ENCODE measurements around the gene GOLGA7B.

GOLGA7B gene

DNA sequence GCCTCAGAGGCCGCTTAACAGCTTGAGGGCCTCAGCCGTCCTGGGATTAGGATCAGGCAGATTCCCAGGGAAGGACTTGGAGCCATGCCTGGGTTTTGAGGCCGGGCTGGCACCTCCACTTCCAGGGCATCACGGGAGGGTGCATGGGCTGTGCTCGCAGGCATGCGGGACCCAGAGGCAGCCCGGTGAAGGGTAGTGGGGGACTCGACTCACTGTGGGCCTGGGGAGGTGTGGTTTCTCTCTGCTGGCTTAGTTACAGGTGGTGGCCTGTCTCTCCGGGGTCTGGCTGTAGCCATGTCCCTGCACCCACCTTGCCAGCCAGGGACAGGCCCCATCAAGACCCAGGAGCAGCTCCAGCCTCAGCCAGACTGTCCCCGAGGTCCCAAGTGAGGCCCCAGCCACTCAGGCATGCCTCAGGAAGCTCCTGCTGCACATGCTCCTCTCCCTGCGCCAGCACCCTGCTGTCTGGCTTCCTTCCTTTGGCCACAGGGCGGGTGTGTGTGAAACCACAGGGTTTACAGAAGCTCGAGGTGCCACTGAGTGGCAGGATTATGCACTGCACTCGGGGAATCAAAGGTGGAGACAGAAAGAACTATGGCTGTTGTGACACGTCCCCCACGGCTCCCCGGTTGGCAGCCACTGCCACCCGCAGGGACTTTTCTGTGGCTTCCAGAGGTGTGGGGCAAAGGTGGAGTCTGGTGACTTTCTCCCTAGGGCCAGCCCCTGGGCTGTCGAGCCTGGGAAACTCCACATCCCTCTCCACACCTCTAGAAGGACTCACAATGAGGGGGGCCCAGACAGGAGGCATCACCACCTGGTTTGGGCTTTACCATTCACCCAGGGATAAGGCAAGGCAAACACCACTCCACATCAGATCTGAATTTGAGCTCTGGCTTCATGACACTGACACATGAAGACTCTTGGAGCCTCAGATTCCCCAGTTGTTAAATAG, 19.7 kb downstream of the GOLGA7B start:
- TF ChIP-seq GATA3 (IDR thresholded peaks at IDR 0.05; ENCODE audit: low read depth, low read length): no peak
- TF ChIP-seq GATA2 (IDR thresholded peaks at IDR 0.05; ENCODE audit: low read depth, low read length): peak; percentile 24; the same call in 1 of the 2 replicates

DNA sequence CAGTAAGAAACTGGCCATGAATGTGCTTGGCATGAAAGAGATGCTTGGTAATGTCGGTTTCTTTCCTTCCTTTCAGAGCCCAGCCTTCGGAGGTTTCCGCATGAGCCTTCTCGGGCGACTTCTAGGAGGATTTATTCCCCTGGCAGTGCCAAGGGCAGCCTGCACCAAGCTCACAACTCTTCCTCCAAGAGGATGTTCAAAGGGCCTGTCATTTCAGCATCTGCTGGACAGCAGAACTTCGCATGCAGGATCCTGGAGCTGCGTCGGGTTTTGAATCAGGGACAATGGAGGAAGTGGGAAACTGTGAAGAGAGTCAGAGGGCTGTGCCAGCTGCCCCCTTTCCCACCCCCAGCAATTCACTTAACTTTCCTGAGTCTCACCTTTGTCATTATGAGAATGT, 21.3 kb downstream of the GOLGA7B start:
- TF ChIP-seq GATA2 (IDR thresholded peaks at IDR 0.05; ENCODE audit: low read depth, low read length): no peak
- no peak for TF ChIP-seq GATA3 (IDR thresholded peaks at IDR 0.05; ENCODE audit: low read depth, low read length)

DNA sequence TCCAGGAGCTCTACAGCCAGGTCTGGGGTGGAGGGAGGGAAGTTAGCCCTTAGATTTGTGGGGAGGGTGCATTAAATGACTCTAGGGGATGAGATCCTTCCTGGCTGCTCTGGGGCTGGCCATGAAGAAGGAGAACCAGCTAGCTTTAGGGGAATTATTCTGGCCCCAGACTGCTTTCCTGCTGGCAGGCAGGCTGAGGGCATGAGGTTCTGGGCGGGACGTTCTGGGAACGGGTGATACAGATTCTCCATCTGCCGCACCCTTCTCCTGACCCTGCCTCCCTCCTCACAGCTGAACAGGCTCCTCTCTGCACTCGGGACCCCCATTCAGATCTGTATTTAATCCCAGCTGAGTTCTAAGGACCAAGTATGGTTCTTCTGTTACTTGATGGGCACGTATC, 23.9 kb downstream of the GOLGA7B start:
- no peak for TF ChIP-seq GATA3 (IDR thresholded peaks at IDR 0.05; ENCODE audit: low read depth, low read length)
- TF ChIP-seq GATA2 (IDR thresholded peaks at IDR 0.05; ENCODE audit: low read depth, low read length): no peak

DNA sequence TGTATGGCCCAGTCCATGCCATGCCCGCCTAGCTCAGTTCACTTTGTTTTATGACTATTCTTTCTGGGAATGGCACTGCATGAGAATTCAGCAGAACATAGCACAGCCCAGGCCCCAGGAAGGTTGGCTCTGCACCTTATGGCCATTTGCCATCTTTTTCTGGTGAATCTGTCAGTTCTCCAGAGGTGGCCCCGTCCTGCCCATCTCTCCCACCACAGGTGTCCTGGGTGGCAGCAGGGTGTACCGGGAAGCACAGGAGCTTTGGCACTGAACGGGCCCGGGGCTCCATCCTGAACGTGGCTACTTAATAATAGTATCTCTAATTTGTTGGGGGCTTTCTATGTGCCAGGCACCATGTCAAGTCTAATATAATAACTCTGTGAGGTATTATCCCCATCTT, 24.7 kb downstream of the GOLGA7B start:
- TF ChIP-seq GATA3 (IDR thresholded peaks at IDR 0.05; ENCODE audit: low read depth, low read length) (no peak), GATA2 (IDR thresholded peaks at IDR 0.05; ENCODE audit: low read depth, low read length) (no peak)

DNA sequence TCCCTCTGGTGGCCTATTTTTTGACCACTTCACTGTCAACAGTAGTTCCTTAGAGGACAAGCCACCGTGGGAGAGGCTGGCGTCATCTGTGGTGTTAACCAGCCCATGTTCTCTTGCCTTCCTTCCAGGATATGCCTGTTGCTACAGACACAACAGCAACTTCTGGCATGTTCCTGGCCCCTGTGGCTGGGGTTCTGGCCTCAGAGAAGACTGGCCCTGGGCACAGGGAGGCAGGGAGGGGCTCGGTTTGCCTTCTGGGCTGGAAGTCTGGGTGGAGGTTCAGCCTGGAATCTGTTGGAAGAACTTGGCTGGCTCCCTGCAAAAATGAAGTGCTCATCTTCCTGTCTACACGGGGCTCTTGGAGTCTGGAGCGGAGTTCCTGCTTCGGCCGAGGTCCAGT, 25.7 kb downstream of the GOLGA7B start:
- TF ChIP-seq GATA3 (IDR thresholded peaks at IDR 0.05; ENCODE audit: low read depth, low read length) (no peak), GATA2 (IDR thresholded peaks at IDR 0.05; ENCODE audit: low read depth, low read length) (no peak)

- TF ChIP-seq GATA3 (IDR thresholded peaks at IDR 0.05; ENCODE audit: low read depth, low read length): no peak
- no peak for TF ChIP-seq GATA2 (IDR thresholded peaks at IDR 0.05; ENCODE audit: low read depth, low read length)
These were observed 26.8 kb downstream of the GOLGA7B start for GRCh38 chr10:97876402-97876801.

DNA sequence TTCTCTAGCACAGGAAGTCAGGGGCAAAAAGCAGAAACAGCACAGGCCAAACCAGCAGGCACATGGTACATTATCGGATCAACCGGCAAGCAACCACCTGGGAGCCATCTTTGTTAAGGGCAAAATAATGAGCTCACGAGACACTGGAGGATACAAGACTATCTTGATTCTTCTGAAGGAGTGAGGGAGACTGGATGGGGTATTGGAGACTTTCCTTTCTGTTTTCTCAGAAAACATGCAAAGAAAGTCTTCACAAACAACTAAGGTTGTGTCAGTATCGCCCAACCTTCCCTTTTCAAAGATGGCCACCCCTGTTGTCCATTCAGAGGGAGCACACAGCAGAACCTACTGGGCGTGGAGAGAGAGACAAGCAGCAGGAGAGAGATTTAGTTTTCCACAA, 29.6 kb downstream of the GOLGA7B start:
- TF ChIP-seq GATA3 (IDR thresholded peaks at IDR 0.05; ENCODE audit: low read depth, low read length) (no peak), GATA2 (IDR thresholded peaks at IDR 0.05; ENCODE audit: low read depth, low read length) (no peak)

- TF ChIP-seq GATA2 (IDR thresholded peaks at IDR 0.05; ENCODE audit: low read depth, low read length) (no peak), GATA3 (IDR thresholded peaks at IDR 0.05; ENCODE audit: low read depth, low read length) (no peak)
These were observed 30.5 kb downstream of the GOLGA7B start for GRCh38 chr10:97880109-97880508.

DNA sequence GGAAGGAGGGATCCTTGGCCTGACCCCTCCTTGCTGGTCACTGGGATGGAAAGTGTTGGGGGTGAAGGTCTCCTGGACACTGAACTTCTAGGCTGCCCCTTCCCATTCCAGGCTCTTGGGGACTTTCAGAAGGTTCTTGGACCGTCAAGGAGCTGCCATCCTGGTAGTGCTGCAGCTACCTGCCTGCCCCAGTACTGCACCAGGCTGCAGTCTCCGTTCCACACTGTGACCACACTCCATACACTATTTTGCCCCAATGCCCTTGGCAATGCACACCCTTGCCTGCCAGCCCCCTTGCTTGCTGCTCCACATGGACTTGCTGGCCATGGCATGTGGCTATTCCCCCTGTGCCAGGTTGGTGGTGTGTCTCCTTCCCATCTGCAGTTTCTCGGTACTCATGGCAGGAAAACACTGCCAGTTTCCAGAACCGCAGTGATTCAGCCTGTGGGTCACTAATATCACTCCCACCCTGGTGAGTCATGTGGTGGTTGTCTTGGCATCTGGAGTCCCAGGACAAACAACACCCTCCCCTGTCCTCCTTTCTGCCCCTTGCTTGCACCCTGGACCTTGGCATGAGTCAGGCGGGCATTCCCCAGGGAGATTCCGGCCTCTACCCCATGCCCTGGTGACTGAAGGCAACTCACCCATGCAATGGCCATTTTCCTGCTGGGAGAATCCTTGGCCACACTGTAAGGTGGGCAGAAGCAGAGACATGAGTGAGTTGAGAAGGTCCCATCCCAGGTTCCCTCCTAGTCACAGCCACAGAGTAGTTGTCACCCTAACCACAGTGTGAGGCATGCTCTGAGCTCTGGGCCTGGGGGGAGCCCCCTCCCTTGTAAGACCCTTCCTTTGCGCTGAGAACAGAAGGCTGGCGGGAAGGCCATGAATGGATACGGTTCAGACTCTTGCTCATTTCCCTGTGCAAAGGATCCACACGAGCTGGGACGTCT, 32.8 kb downstream of the GOLGA7B start:
- TF ChIP-seq GATA2 (IDR thresholded peaks at IDR 0.05; ENCODE audit: low read depth, low read length) (no peak), GATA3 (IDR thresholded peaks at IDR 0.05; ENCODE audit: low read depth, low read length) (no peak)

- no peak for TF ChIP-seq GATA2 (IDR thresholded peaks at IDR 0.05; ENCODE audit: low read depth, low read length)
- no peak for TF ChIP-seq GATA3 (IDR thresholded peaks at IDR 0.05; ENCODE audit: low read depth, low read length)
These were observed 33.4 kb downstream of the GOLGA7B start for GRCh38 chr10:97883092-97883485.

DNA sequence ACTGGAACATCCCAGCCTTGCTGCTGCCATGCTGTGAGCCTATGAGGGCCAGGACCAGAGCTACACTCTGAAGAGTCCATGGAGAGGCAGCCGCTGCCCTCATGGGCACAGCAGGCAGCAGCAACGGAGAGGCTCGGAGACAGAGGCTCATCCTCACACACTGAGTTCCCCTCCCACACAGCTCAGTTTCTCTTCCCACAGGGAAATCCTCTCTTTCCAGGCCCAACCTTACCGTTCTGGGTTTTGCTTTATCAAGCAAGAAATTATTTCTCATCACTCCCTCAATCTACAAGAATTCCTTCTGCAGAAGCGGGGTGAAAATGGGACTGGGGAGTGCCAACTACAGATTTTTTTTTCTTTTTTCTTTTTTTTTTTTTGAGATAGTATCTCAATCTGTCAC, 36.6 kb downstream of the GOLGA7B start:
- TF ChIP-seq GATA3 (IDR thresholded peaks at IDR 0.05; ENCODE audit: low read depth, low read length) (no peak), GATA2 (IDR thresholded peaks at IDR 0.05; ENCODE audit: low read depth, low read length) (no peak)

- peak; percentile 45; the same call in 1 of the 2 replicates for TF ChIP-seq GATA2 (IDR thresholded peaks at IDR 0.05; ENCODE audit: low read depth, low read length)
- no peak for TF ChIP-seq GATA3 (IDR thresholded peaks at IDR 0.05; ENCODE audit: low read depth, low read length)
These were observed 37.8 kb downstream of the GOLGA7B start for GRCh38 chr10:97887399-97887798.

DNA sequence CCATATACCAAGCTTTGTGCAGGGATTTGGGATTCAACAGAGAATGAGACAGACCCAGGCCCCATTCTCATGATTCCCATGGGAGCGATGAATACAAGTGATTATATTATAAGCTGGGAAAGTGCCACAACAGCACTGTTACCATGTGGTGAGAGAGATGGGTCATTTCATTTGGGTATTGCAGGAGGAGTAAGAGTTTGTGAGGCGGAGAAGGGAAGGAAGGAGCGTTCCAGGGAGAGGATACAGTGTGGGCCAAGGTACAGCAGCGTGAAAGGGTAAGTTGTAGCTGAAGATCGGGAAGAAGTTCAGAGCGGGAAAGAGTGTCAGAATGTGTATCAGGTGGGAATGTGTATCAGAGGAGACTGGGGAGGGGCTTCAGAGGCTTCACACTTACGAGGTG, 38.5 kb downstream of the GOLGA7B start:
- no peak for TF ChIP-seq GATA2 (IDR thresholded peaks at IDR 0.05; ENCODE audit: low read depth, low read length)
- no peak for TF ChIP-seq GATA3 (IDR thresholded peaks at IDR 0.05; ENCODE audit: low read depth, low read length)

DNA sequence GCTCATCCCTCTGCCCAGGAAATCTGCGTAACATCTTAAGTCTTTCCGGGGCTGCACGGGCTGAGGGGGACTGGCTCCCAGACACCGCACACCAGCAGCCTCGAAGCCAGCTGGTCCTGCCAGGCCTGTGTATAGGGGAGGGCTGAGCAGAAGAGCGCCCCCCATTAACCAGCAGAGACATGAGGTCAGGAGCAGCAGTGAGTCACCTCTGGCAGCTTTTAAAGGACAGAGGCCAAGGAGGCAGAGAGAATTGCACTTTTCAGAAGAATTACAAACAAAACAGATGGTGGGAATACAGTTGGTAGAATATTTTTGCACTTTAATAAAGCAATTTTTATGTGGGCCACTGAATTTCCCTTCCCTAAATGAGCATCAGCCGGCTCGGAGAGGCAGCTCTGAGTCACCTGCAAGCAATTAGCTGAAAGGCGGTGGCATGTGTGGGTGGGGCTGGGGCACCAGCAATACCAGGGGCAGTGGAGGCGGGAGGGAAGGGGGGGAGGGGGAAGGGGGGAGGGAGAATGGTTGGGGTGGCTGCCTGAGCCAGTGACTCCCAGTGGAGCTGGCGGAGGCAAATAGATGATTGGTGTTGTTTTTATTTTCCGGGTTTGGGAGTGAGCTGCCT, 39.1 kb downstream of the GOLGA7B start:
- TF ChIP-seq GATA2 (IDR thresholded peaks at IDR 0.05; ENCODE audit: low read depth, low read length): no peak
- no peak for TF ChIP-seq GATA3 (IDR thresholded peaks at IDR 0.05; ENCODE audit: low read depth, low read length)
